ENCODE measurements around the gene MED6.

Gene MED6

DNA sequence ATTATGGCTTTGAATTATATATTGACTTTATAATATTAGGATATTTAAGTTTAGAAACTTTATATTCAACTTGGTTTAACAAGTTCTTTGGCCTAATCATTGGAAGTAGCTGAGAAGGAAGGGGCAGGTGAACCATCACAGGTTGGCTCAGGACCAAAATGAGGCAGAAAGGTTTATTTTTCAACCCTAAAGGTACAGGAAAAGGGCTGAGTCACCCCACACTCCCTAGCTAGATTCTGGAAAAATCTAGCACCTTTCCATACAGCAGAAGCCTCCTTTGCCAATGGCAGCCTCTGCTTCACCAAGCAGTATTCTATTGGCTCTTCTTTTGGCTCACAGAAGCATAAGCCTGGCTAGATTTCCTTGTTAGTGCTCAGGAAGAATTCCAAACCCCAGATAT lies 19.3 kb upstream of the MED6 start:
- H3K27ac ChIP-seq, result no peak overlapping the region
- no peak for TF ChIP-seq CTCF (conservative IDR thresholded peaks at IDR 0.05)

GRCh38 chr14:70618314-70618713 lies 17.9 kb upstream of the MED6 start:
- no peak for TF ChIP-seq CTCF (conservative IDR thresholded peaks at IDR 0.05)
- no peak overlapping the region for H3K27ac ChIP-seq

DNA sequence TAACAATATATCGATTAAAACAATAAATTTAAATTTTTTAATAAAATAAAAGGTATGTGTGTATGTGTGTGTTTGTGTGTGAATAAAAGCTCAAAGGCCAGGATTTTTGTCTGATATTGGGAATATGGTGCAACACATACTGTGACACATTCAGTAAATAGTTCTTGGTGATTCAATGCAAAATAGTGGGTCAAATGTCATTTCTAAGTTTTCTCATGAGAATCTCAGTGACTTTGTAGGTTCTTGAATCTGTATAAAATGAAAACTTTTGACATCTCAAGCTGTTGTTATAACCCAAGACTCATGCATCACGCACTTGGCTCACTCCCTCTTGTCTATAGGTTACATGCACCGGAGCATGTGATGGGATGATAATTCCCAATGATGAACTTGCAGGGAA lies 16.2 kb upstream of the MED6 start:
- TF ChIP-seq CTCF (conservative IDR thresholded peaks at IDR 0.05), result no peak
- H3K27ac ChIP-seq, result no peak overlapping the region

GRCh38 chr14:70611216-70611615 lies 10.8 kb upstream of the MED6 start:
- no peak for TF ChIP-seq CTCF (conservative IDR thresholded peaks at IDR 0.05)
- no peak overlapping the region for H3K27ac ChIP-seq

GRCh38 chr14:70602254-70602653 lies 1.8 kb upstream of the MED6 start:
- H3K27ac ChIP-seq, result no peak overlapping the region
- TF ChIP-seq CTCF (conservative IDR thresholded peaks at IDR 0.05), result no peak

DNA sequence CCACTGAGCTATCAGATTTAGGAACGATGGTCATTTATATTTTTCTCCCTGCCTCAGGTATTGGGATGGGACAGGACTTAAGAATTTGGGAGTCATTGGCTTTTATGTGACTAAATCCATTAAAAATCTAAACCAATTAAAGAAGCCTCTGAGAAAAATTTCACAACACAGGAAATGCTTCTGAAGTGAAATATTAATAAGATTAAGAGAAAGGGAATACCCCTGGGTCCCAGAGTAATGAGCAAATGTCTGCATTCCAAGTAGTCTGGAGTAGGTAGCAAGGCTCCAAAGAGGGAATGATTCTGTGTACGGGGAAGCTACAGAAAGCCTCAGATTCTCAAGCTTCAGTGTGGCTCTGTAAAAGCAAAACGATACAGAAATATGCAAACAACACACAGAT lies 707 bp upstream of the MED6 start:
- no peak for TF ChIP-seq CTCF (conservative IDR thresholded peaks at IDR 0.05)
- H3K27ac ChIP-seq, result peak overlapping the region; percentile 81

GRCh38 chr14:70599345-70599744 lies 1.1 kb downstream of the MED6 start:
- TF ChIP-seq CTCF (conservative IDR thresholded peaks at IDR 0.05), result no peak

DNA sequence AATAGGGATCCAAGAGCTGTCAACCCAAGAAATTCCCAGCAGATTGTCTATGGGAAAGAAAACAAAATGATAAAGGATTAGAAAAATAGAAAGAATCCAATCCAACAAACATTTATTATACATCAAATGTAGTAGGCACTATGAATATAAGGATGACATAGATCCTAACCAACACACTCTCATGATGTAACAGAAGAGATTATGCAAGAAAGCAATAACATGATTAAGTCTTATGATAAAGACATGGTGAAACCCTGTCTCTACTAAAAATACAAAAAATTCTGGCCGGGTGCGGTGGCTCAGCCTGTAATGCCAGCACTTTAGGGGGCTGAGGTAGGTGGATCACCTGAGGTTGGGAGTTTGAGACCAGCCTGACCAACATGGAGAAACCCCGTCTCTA lies 2.7 kb downstream of the MED6 start:
- TF ChIP-seq CTCF (conservative IDR thresholded peaks at IDR 0.05), result no peak

More at GRCh38 chr14:70599345-70599744, 1.1 kb downstream of the MED6 start:
- no peak overlapping the region; the same call in 1 of the 2 replicates for H3K27ac ChIP-seq

More for the DNA sequence above, 2.7 kb downstream of the MED6 start:
- H3K27ac ChIP-seq, result no peak overlapping the region

Data from VCaP (cell line).